Measurements from ENCODE around the gene PLTP. TPM values are rescaled to one million over a fixed set of nuclear protein-coding genes. Genes with fewer than 3 reads are reported as not detected.

Gene PLTP
- total and polyA plus RNA-seq, 2 of the 13 experiments (the other 11 are each of a cell fraction or from before 2014, with no cell fraction given) = 16.9 to 28.6 TPM

GRCh38 chr20:45857114-45857881 lies 54.7 kb downstream of the PLTP start, which contains the start of the genes ACOT8 and ZSWIM3 (continued):
- no peak for TF ChIP-seq ZNF318 (CRISPR knock-in tag; IDR thresholded peaks at IDR 0.05)
- TF ChIP-seq HNF4A (CRISPR knock-in tag; IDR thresholded peaks at IDR 0.05) = peak; percentile 66
- TF ChIP-seq CBX2 (IDR thresholded peaks at IDR 0.05; ENCODE audit: low read depth, low read length) = no peak
- no peak for TF ChIP-seq CBX2 (CRISPR knock-in tag; IDR thresholded peaks at IDR 0.05; ENCODE audit: low read depth)
- 0 out of 2 replicates have a peak, but pooled peaks have one; percentile 59 for TF ChIP-seq GPN1 (CRISPR knock-in tag; IDR thresholded peaks at IDR 0.05; ENCODE audit: borderline replicate concordance)
- peak; percentile 49; the same call in 1 of the 2 replicates for TF ChIP-seq HMG20B (CRISPR knock-in tag; conservative IDR thresholded peaks at IDR 0.05)
- TF ChIP-seq SALL1 (CRISPR knock-in tag; IDR thresholded peaks at IDR 0.05) = peak; percentile 75
- peak; percentile 96 for TF ChIP-seq GABPA (IDR thresholded peaks at IDR 0.05; ENCODE audit: low read depth, low read length)
- peak; percentile 99 for TF ChIP-seq GABPA (CRISPR knock-in tag; IDR thresholded peaks at IDR 0.05; ENCODE audit: low read depth)
- TF ChIP-seq ZBTB10 (CRISPR knock-in tag; IDR thresholded peaks at IDR 0.05; ENCODE audit: borderline replicate concordance) = no peak; the same call in 1 of the 2 replicates
- TF ChIP-seq ZKSCAN5 (CRISPR knock-in tag; IDR thresholded peaks at IDR 0.05) = no peak
- no peak for TF ChIP-seq SETDB1 (CRISPR knock-in tag; IDR thresholded peaks at IDR 0.05; ENCODE audit: borderline replicate concordance)
- peak; percentile 97 for TF ChIP-seq CSRNP1 (CRISPR knock-in tag; IDR thresholded peaks at IDR 0.05)
- TF ChIP-seq SMAD3 (CRISPR knock-in tag; IDR thresholded peaks at IDR 0.05) = peak; percentile 88
- TF ChIP-seq MIER2 (CRISPR knock-in tag; IDR thresholded peaks at IDR 0.05) = peak; percentile 48; the same call in 1 of the 2 replicates
- no peak; the same call in 1 of the 2 replicates for TF ChIP-seq RFX3 (CRISPR knock-in tag; IDR thresholded peaks at IDR 0.05)
- peak; percentile 43 for TF ChIP-seq ZNF263 (CRISPR knock-in tag; IDR thresholded peaks at IDR 0.05)
- no peak for TF ChIP-seq HNRNPH1 (optimal IDR thresholded peaks at IDR 0.05; ENCODE audit: low read depth, low read length)

Data from HepG2 (cell line).